ENCODE results near the gene RSBN1. TPM values are rescaled to one million over a fixed set of nuclear protein-coding genes. Genes with fewer than 3 reads are reported as not detected.
A peak's percentile ranks its signal among the peaks of the same experiment; 100 is the strongest.
"Not testable (repeated sequence)": the region's sequence is repeated elsewhere in the genome, so short reads cannot be mapped to it uniquely, and the experiment has no call there.

The RSBN1 gene
- total RNA-seq, 3 donors from 2014 or later = 24.1 to 36.5 (median 28.3) TPM

DNA sequence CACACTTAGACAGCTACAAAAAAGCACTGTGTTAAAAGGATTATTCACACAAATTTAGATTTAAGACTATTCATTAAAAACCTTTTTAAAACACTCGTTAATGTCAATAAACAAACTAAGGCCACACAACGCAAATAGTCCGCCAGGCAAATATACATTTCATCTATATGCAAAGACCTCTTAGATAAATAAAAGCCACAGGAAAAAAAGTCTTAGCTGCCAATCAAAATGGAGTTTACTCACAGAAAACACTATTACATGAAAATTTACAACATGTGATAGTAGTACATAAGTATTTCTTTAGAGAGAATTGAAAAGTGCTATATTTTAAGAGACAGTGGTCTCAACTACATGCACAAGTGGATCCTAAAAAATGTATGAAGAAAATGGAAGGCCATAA lies 50.3 kb downstream of the RSBN1 start:
- intact Hi-C loops (cut with DNase I, micrococcal nuclease) = no loop called here
- no peaks in the 10 kb centered on the region for H3K4me1 ChIP-seq (ENCODE audit: low read depth)
- no peak overlapping the region for H3K4me3 ChIP-seq
- DNase-seq = no peak
- ATAC-seq = no peak
- no peaks in the 10 kb centered on the region for H3K36me3 ChIP-seq (ENCODE audit: low read depth)
- TF ChIP-seq, protein P1, sequence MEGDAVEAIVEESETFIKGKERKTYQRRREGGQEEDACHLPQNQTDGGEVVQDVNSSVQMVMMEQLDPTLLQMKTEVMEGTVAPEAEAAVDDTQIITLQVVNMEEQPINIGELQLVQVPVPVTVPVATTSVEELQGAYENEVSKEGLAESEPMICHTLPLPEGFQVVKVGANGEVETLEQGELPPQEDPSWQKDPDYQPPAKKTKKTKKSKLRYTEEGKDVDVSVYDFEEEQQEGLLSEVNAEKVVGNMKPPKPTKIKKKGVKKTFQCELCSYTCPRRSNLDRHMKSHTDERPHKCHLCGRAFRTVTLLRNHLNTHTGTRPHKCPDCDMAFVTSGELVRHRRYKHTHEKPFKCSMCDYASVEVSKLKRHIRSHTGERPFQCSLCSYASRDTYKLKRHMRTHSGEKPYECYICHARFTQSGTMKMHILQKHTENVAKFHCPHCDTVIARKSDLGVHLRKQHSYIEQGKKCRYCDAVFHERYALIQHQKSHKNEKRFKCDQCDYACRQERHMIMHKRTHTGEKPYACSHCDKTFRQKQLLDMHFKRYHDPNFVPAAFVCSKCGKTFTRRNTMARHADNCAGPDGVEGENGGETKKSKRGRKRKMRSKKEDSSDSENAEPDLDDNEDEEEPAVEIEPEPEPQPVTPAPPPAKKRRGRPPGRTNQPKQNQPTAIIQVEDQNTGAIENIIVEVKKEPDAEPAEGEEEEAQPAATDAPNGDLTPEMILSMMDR (IDR thresholded peaks at IDR 0.05) = no peak
- H3K9me3 ChIP-seq = no peaks in the 10 kb centered on the region

DNA sequence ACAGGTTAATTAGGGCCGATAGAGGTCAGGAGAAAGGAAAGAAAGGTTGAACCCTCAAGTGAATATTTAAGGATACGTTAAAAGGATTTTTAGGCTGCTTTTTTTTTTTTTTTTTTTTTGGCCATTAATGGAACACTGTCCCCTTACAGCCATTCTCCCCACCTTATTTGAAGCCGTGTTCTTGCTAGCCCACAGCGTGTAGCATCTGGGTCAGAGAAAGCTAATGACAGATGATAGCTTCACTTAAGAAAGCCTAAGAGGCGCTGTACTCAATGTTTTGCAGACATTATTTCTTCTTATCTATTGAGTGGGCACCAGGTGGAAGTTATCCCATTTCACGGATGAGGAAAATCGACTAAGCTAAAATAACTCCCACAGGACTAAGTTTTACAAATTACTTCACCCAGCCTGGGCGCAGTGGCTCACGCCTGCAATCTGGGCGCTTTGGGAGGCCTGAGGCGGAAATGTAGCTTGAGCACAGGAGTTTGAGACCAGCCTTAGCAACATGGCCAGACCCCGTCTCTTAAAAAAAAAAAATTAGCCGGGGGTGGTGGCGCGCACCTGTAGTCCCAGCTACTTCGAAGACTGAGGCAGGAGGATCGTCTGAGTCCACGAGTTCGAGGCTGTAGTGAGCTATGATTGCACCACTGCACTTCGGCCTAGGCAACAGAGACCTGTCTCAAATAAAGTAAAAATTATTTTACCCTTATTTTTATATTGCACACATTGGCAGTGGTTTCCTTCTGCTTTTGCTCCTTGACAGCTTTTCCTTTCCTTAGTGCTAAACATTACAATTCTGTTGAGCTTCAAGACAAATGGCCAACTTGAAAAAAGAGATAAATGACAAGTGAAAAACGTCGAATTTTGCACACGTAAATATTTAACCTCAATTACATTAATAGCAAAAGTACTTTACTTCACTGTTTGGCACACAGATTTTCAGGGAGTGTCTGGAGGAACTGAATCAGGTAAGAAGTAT lies 51.9 kb downstream of the RSBN1 start:
- Histone ChIP-seq H3K4me1 (ENCODE audit: low read depth) (no peaks in the 10 kb centered on the region), H3K9me3 (no peaks in the 10 kb centered on the region), H3K36me3 (ENCODE audit: low read depth) (no peaks in the 10 kb centered on the region), H3K4me3 (no peak overlapping the region)
- intact Hi-C loops (cut with DNase I, micrococcal nuclease) = no loop called here
- TF ChIP-seq, protein P1 (IDR thresholded peaks at IDR 0.05) = no peak
- no peak for ATAC-seq
- DNase-seq = no peak

DNA sequence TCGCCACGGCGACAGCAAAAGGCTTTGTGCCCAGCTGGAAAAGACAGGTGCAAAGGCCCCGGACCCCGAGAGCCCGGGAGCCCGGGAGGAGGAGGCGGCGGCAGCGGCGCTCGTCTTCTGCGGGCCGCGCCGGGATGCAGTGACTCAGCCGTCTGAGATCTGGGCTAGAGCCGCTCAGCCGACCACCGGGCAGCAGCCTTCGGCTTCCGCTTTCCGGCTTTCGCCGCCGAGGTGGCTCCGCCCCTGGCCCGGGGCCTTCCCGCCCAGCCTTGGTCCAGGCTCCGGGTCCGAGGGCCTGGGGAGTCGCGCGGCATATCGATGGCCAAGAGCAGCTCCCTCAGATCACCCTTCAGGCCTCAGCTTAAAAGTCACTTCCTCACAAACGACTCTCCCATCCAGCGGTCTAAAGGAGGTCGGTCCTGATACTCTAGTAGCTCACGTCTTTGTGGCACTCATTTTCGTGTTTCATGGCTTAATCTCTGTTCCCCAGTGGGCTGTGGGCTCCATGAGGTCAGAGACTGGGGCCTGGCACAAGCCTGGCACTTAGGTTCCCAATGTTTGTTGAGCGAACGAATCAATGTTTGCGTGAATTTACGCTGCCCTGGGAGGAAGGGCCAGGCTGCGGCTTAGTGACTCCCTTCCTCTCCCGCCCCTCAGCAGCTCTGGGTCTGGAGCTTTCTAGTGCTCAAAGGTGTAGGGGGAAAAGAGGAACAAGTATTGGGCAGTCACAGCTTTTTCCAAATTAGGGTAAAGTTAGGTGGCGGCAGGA lies 52.8 kb downstream of the RSBN1 start, which contains the start of gene PHTF1:
TSS of gene PHTF1 (minus strand) at position 154 of the 769 bp plus-strand sequence. CDS start 783 bp downstream, outside the sequence.
- Histone ChIP-seq H3K4me1 (ENCODE audit: low read depth) (no peaks in the 10 kb centered on the region), H3K4me3 (peak within 1 kb of the TSS; percentile 70), H3K9me3 (no peaks in the 10 kb centered on the region), H3K36me3 (ENCODE audit: low read depth) (no peaks in the 10 kb centered on the region)
- DNase-seq (peak; percentile 73 to 87 (median 83)), ATAC-seq (peak; percentile 91)
- intact Hi-C loops (cut with DNase I, micrococcal nuclease) = loop anchor here in 1 of 2 donors (10.0 kb wide), 1 partner anchor 55 kb away; the partner anchor contains the start of gene RSBN1
- TF ChIP-seq, protein P1 (IDR thresholded peaks at IDR 0.05) = no peak

DNA sequence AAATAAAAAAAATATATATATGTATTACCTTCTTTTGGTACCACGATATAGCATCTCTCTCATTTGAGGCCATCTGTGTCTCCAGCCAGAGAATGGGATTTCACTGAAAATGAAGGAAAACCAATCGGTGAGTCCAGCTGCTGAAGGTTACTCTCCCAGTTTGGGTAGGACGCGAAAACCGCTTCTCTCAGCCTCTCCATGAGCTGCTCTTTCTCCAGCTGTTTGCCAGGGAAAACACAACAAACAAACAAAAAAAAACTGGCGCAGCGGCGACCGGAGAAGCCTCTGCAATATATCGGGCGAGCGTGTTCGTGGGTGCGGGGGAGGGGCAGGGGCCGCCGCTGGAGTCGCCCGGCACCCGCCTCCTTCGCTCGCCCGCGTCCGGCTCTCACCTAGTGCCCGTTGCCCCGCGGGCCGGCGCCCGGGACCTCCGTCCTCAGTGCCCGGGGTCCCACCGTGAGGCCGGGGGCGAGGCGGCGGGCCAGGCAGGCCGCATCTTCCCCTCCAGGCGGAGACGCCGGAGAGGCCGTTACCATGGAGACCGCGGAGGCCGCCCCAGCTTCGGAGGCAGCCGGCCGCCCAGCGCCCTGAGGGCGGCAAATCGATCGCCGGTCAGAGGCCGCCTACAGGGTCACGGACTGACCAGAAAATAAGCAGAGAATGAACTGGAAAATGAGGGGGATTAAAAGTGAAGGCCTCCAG lies 53.5 kb downstream of the RSBN1 start:
- Histone ChIP-seq H3K4me1 (ENCODE audit: low read depth) (no peaks in the 10 kb centered on the region), H3K9me3 (no peaks in the 10 kb centered on the region), H3K36me3 (ENCODE audit: low read depth) (no peaks in the 10 kb centered on the region), H3K4me3 (peak overlapping the region; percentile 70)
- DNase-seq (peak; percentile 75 to 84 (median 82)), ATAC-seq (peak; percentile 76)
- intact Hi-C loops (cut with DNase I, micrococcal nuclease) = loop anchor here in 1 of 2 donors (10.0 kb wide), 1 partner anchor 56 kb away; the partner anchor contains the start of gene RSBN1
- TF ChIP-seq, protein P1 (IDR thresholded peaks at IDR 0.05) = no peak

DNA sequence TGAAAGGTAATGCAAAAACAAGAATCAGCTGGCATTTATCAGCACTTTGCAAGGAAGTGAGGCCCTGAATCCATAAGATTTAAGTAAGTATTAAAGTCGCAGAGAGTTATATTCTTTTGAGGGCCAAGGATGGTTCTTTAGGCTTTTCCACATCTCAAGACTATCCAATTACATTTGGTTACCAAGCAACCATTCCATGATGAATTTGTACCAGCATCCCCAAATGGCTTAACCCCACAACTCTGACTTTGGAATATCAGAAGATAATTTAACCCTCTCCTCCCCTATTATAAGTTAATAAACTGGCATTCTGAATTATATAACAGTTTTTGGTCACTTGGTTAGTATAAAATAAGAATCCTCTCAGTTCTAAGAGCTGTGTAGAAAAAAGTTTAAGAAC lies 55.8 kb downstream of the RSBN1 start:
- Histone ChIP-seq H3K36me3 (ENCODE audit: low read depth) (no peaks in the 10 kb centered on the region), H3K4me3 (no peak overlapping the region), H3K9me3 (no peaks in the 10 kb centered on the region), H3K4me1 (ENCODE audit: low read depth) (no peaks in the 10 kb centered on the region)
- TF ChIP-seq, protein P1 (IDR thresholded peaks at IDR 0.05) = no peak
- intact Hi-C loops (cut with DNase I, micrococcal nuclease) = loop anchor here in 1 of 2 donors (10.0 kb wide), 1 partner anchor 58 kb away; the partner anchor contains the start of gene RSBN1
- DNase-seq (no peak), ATAC-seq (no peak)

DNA sequence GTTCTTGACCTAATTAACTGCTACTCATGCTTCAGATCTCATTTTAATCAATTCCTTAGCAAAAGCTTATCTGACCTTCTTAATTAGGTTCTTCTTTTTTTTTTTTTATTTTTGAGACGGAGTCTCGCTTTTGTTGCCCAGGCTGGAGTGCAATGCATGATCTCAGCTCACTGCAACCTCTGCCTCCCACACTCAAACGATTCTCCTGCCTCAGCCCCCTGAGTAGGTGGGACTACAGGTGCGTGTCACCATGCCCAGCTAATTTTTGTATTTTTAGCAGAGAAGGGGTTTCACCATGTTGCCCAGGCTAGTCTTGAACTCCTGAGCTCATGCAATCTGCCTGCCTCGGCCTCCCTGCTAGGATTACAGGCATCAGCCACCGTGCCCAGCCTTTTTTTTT lies 58.9 kb downstream of the RSBN1 start:
- not testable (repeated sequence) for ATAC-seq; H3K9me3 ChIP-seq; DNase-seq; H3K4me1 ChIP-seq (ENCODE audit: low read depth); H3K36me3 ChIP-seq (ENCODE audit: low read depth); H3K4me3 ChIP-seq
- intact Hi-C loops (cut with DNase I, micrococcal nuclease) = loop anchor here in 1 of 2 donors (10.0 kb wide), 1 partner anchor 61 kb away; the partner anchor contains the start of gene RSBN1
